CD4-positive, CD25-positive, alpha-beta regulatory T cell (primary cell): ENCODE results near the gene SHLD2. TPM values are rescaled to one million over a fixed set of nuclear protein-coding genes. Genes with fewer than 3 reads are reported as not detected.
"Not testable (repeated sequence)": the region's sequence is repeated elsewhere in the genome, so short reads cannot be mapped to it uniquely, and the experiment has no call there.

Experiments used
- ATAC-seq, 2 donors: fragments of 150-1000 bp; cut with Tn5 transposase; one replicate each; pipeline ENCODE4 v1.10.0; 2021; ENCODE audit warnings: low read depth in 2 of 2, moderate number of reproducible peaks in 2 of 2, moderate library complexity in 1 of 2
- DNase-seq, 3 donors: peaks; one replicate each; pipeline versions ENCODE4 v3.0.0 to v3.0.0-alpha.2; 2012 to 2022; ENCODE audit warnings: mixed read lengths in 1 of 3
- H3K27ac ChIP-seq: one replicate; pipeline ENCODE4 v1.7.0; 2013; ENCODE audit warnings: mild to moderate bottlenecking, low read length; ENCODE audit not compliant: insufficient read depth, poor library complexity, severe bottlenecking
- H3K27me3 ChIP-seq: one replicate; pipeline ENCODE4 v1.7.0; 2013; ENCODE audit warnings: low read length; ENCODE audit not compliant: control insufficient read depth, insufficient read depth
- H3K36me3 ChIP-seq: one replicate; pipeline ENCODE4 v1.7.0; 2013; ENCODE audit warnings: mild to moderate bottlenecking, low read length, moderate library complexity; ENCODE audit not compliant: control insufficient read depth, insufficient read depth
- H3K4me1 ChIP-seq: 2 replicates; pipeline ENCODE4 v1.7.0; 2013; ENCODE audit warnings: mild to moderate bottlenecking, low read length; ENCODE audit not compliant: insufficient read depth, control insufficient read depth, poor library complexity, severe bottlenecking
- H3K4me3 ChIP-seq: one replicate; pipeline ENCODE4 v1.7.0; 2013; ENCODE audit warnings: low read depth, mild to moderate bottlenecking, low read length, moderate library complexity
- H3K9me3 ChIP-seq, 2 experiments: 1 replicate in 1 of 2; 2 replicates in 1 of 2; pipeline ENCODE4 v1.7.0; 2013; ENCODE audit warnings: low read length in 2 of 2, mild to moderate bottlenecking in 1 of 2, moderate library complexity in 1 of 2; ENCODE audit not compliant: control insufficient read depth in 2 of 2
- H3K27ac Mint-ChIP-seq, 3 donors: one replicate each; pipeline ENCODE4 v1.8.0; 2020 to 2022; ENCODE audit warnings: mild to moderate bottlenecking in 3 of 3, mixed read lengths in 3 of 3, moderate library complexity in 2 of 3
- H3K27me3 Mint-ChIP-seq: one replicate; pipeline ENCODE4 v1.8.0; 2022; ENCODE audit warnings: mild to moderate bottlenecking, mixed read lengths
- H3K36me3 Mint-ChIP-seq: one replicate; pipeline ENCODE4 v1.8.0; 2020; ENCODE audit warnings: mixed read lengths
- H3K4me1 Mint-ChIP-seq, 4 donors: one replicate each; pipeline ENCODE4 v1.8.0; 2020 to 2022; ENCODE audit warnings: mixed read lengths in 4 of 4, mild to moderate bottlenecking in 1 of 4
- H3K4me3 Mint-ChIP-seq, 4 donors: one replicate each; pipeline ENCODE4 v1.8.0; 2020 to 2022; ENCODE audit warnings: mild to moderate bottlenecking in 4 of 4, mixed read lengths in 4 of 4, moderate library complexity in 3 of 4
- H3K9me3 Mint-ChIP-seq, 7 donors: one replicate each; pipeline ENCODE4 v1.8.0; 2020 to 2022; ENCODE audit warnings: mixed read lengths in 7 of 7, mild to moderate bottlenecking in 3 of 7, moderate library complexity in 2 of 7
- polyA plus RNA-seq, 4 donors: library from polyadenylated mRNA; unstranded; fragments of 300-500 nt; fragmentation: Illumina TruSeq; gene quantifications; one replicate each; pipeline ENCODE4 v1.2.3, GENCODE V29; 2021
- total RNA-seq: library from RNA; stranded (reverse); gene quantifications from one replicate; pipeline ENCODE4 v1.2.3, GENCODE V29; 2022

Gene SHLD2
- total and polyA plus RNA-seq, 5 donors from 2014 or later, result 20.9 to 32.8 (median 23.8) TPM

- H3K27ac ChIP-seq, result no peak overlapping the region
- peaks cover 19% of the 10 kb centered on the region for H3K36me3 ChIP-seq
- peaks cover 28 to 47% (median 37%) of the 10 kb centered on the region in 4 donors for H3K4me1 Mint-ChIP-seq
- no peaks in the 10 kb centered on the region for H3K27me3 ChIP-seq
- no peaks in the 10 kb centered on the region for H3K27me3 Mint-ChIP-seq
- no peak overlapping the region for H3K4me3 ChIP-seq
- no peaks in the 10 kb centered on the region for H3K9me3 Mint-ChIP-seq
- DNase-seq, result no peak
- H3K4me1 ChIP-seq, result peaks cover 13% of the 10 kb centered on the region
- H3K9me3 ChIP-seq, result no peaks in the 10 kb centered on the region
- no peak overlapping the region for H3K4me3 Mint-ChIP-seq
- no peak overlapping the region for H3K27ac Mint-ChIP-seq
- H3K36me3 Mint-ChIP-seq, result peaks cover 7% of the 10 kb centered on the region
- no peak for ATAC-seq
Measured at GRCh38 chr10:87079106-87079836, 15.7 kb upstream of the SHLD2 start.

- H3K9me3 Mint-ChIP-seq, H3K27ac ChIP-seq, ATAC-seq, H3K36me3 Mint-ChIP-seq, H3K27ac Mint-ChIP-seq, H3K36me3 ChIP-seq, H3K4me3 ChIP-seq, H3K27me3 ChIP-seq, H3K27me3 Mint-ChIP-seq, H3K9me3 ChIP-seq, DNase-seq, H3K4me3 Mint-ChIP-seq: not testable (repeated sequence)
- peaks cover 23% of the 10 kb centered on the region for H3K4me1 ChIP-seq
- H3K4me1 Mint-ChIP-seq, result peaks cover 35 to 60% (median 48%) of the 10 kb centered on the region in 4 donors
Measured at GRCh38 chr10:87080621-87081020, 14.4 kb upstream of the SHLD2 start.

GRCh38 chr10:87081574-87081973, 13.4 kb upstream of the SHLD2 start:
- H3K27ac Mint-ChIP-seq, H3K27me3 Mint-ChIP-seq, H3K27me3 ChIP-seq, H3K9me3 Mint-ChIP-seq, DNase-seq, ATAC-seq, H3K36me3 ChIP-seq, H3K9me3 ChIP-seq, H3K27ac ChIP-seq, H3K4me3 ChIP-seq, H3K36me3 Mint-ChIP-seq, H3K4me3 Mint-ChIP-seq: not testable (repeated sequence)
- H3K4me1 Mint-ChIP-seq, result peaks cover 38 to 65% (median 51%) of the 10 kb centered on the region in 4 donors
- peaks cover 25% of the 10 kb centered on the region for H3K4me1 ChIP-seq

- not testable (repeated sequence) for H3K36me3 ChIP-seq, H3K27ac ChIP-seq, H3K27me3 ChIP-seq, H3K9me3 ChIP-seq, ATAC-seq, DNase-seq, H3K27me3 Mint-ChIP-seq, H3K36me3 Mint-ChIP-seq, H3K9me3 Mint-ChIP-seq, H3K4me3 ChIP-seq
- peaks cover 41 to 69% (median 52%) of the 10 kb centered on the region in 4 donors for H3K4me1 Mint-ChIP-seq
- H3K27ac Mint-ChIP-seq, result peak overlapping the region; percentile 89 to 95 (median 91)
- peaks cover 29% of the 10 kb centered on the region for H3K4me1 ChIP-seq
- peak overlapping the region in 1 of 4 donors; percentile 16 for H3K4me3 Mint-ChIP-seq
Measured at GRCh38 chr10:87082219-87082618, 12.8 kb upstream of the SHLD2 start.

- Histone ChIP-seq H3K4me1 (peaks cover 36% of the 10 kb centered on the region), H3K27ac (peak overlapping the region; percentile 82), H3K4me3 (peak overlapping the region; percentile 60)
- not testable (repeated sequence) for H3K36me3 Mint-ChIP-seq, H3K9me3 ChIP-seq, H3K27me3 Mint-ChIP-seq, H3K36me3 ChIP-seq, H3K27me3 ChIP-seq, H3K9me3 Mint-ChIP-seq
- peak overlapping the region; percentile 91 to 95 (median 93) for H3K27ac Mint-ChIP-seq
- DNase-seq, result peak; percentile 42 to 58 (median 42)
- peak overlapping the region; percentile 3 to 69 (median 36) for H3K4me3 Mint-ChIP-seq
- H3K4me1 Mint-ChIP-seq, result peaks cover 42 to 70% (median 55%) of the 10 kb centered on the region in 4 donors
- peak; percentile 62 to 70 for ATAC-seq
Measured at GRCh38 chr10:87083576-87084290, 11.3 kb upstream of the SHLD2 start.

- not testable (repeated sequence) for H3K9me3 ChIP-seq, H3K27me3 ChIP-seq, H3K9me3 Mint-ChIP-seq, H3K36me3 Mint-ChIP-seq, H3K27me3 Mint-ChIP-seq, H3K36me3 ChIP-seq
- Mint-ChIP-seq H3K4me1 (peaks cover 44 to 74% (median 61%) of the 10 kb centered on the region in 4 donors), H3K27ac (peak overlapping the region; percentile 91 to 95 (median 93)), H3K4me3 (peak overlapping the region; percentile 3 to 71 (median 58))
- DNase-seq (peak in 2 of 3 donors; percentile 52 to 71), ATAC-seq (peak; percentile 76 to 77)
- H3K4me3 ChIP-seq, result peak overlapping the region; percentile 60
- peak overlapping the region; percentile 82 for H3K27ac ChIP-seq
- H3K4me1 ChIP-seq, result peaks cover 40% of the 10 kb centered on the region
Measured at GRCh38 chr10:87084291-87084782, 10.7 kb upstream of the SHLD2 start.

- peaks cover 12% of the 10 kb centered on the region for H3K36me3 Mint-ChIP-seq
- no peaks in the 10 kb centered on the region for H3K27me3 ChIP-seq
- no peak for DNase-seq
- no peaks in the 10 kb centered on the region for H3K9me3 ChIP-seq
- peak overlapping the region; percentile 4 for H3K4me3 ChIP-seq
- H3K4me1 Mint-ChIP-seq, result peaks cover 56 to 83% (median 72%) of the 10 kb centered on the region in 4 donors
- peaks cover 4% of the 10 kb centered on the region for H3K36me3 ChIP-seq
- H3K27ac ChIP-seq, result peak overlapping the region; percentile 82
- peak overlapping the region in 2 of 3 donors; percentile 7 to 17 for H3K27ac Mint-ChIP-seq
- no peaks in the 10 kb centered on the region for H3K27me3 Mint-ChIP-seq
- H3K4me3 Mint-ChIP-seq, result peak overlapping the region in 1 of 4 donors; percentile 22
- H3K9me3 Mint-ChIP-seq, result no peaks in the 10 kb centered on the region
- ATAC-seq, result no peak
- peaks cover 52% of the 10 kb centered on the region for H3K4me1 ChIP-seq
Measured at GRCh38 chr10:87085537-87085936, 9.5 kb upstream of the SHLD2 start.
